ENCODE measurements around the gene TAP1. TPM values are rescaled to one million over a fixed set of nuclear protein-coding genes. Genes with fewer than 3 reads are reported as not detected.

The TAP1 gene
- total RNA-seq, 1 donor from 2014 or later, result 60.4 TPM

DNA sequence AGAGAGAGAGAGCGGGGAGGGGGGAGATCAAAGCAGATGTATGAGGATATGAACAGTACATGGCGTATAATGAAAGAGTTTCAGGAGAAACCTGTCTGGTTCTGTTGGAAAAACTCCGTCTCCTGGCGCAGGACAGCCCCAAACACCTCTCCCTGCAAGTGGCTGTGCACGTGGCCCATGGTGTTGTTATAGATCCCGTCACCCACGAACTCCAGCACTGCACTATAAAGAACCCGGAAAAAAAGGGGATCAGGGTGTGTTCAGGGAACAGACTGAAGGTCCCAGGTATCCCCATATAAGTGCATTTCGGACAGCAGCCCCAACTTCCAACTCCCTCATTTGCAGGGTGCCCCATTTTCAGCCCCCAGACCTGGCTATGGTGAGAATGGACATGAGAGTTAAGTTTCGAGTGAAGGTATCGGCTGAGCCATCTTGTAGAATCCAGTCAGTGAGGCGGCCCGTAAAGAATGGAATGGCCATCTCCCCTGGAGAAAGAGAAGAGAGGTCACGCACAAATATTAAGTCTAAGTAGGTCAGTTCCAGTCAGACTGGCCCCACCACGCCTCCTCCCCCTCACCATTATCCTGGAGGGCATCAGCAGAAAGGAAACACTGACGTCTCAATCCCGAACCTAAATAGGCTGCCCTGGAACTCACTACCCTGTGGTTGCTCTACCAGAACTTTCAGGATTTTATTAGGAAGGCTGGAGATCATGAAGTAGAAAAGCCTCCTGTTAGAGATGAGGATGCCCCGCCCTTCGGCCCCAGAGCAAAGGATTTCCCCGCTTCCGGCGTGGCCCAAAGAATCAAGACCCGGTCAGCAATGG, 1.3 kb downstream of the TAP1 start:
- peak overlapping the region; percentile 97 for H3K27ac ChIP-seq
- H3K27me3 ChIP-seq, result no peaks in the 10 kb centered on the region
- H3K9me3 ChIP-seq, result no peaks in the 10 kb centered on the region
- DNase-seq (no peak), ATAC-seq (no peak)
- TF ChIP-seq, protein P1, sequence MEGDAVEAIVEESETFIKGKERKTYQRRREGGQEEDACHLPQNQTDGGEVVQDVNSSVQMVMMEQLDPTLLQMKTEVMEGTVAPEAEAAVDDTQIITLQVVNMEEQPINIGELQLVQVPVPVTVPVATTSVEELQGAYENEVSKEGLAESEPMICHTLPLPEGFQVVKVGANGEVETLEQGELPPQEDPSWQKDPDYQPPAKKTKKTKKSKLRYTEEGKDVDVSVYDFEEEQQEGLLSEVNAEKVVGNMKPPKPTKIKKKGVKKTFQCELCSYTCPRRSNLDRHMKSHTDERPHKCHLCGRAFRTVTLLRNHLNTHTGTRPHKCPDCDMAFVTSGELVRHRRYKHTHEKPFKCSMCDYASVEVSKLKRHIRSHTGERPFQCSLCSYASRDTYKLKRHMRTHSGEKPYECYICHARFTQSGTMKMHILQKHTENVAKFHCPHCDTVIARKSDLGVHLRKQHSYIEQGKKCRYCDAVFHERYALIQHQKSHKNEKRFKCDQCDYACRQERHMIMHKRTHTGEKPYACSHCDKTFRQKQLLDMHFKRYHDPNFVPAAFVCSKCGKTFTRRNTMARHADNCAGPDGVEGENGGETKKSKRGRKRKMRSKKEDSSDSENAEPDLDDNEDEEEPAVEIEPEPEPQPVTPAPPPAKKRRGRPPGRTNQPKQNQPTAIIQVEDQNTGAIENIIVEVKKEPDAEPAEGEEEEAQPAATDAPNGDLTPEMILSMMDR (IDR thresholded peaks at IDR 0.05), result no peak
- peaks cover 47% of the 10 kb centered on the region for H3K36me3 ChIP-seq
- H3K4me3 ChIP-seq, result peak overlapping the region; percentile 98
- H3K4me1 ChIP-seq, result peaks cover 29% of the 10 kb centered on the region
- intact Hi-C loops (cut with DNase I), result no loop called here

DNA sequence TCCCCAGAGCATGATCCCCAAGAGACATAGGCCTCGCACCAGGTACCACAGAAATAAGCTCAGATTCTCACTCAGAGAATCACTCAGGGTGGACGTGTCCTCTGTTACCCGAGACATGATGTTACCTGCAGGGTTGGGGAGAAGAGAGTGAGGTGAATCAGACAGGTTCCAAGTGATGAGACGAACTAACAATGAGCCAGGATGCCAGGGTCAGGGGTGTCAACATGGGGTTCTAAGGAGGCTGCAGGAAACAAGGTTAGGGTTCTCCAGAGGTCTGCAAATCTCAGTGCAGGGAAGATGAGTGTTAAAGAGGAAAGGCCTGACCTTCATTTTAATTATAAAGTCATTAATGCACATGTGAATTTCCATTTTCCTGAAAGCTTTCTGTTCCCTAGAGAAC, 2.5 kb downstream of the TAP1 start:
- H3K27ac ChIP-seq, result no peak overlapping the region
- H3K4me3 ChIP-seq, result peak overlapping the region; percentile 11
- no peaks in the 10 kb centered on the region for H3K9me3 ChIP-seq
- peaks cover 36% of the 10 kb centered on the region for H3K4me1 ChIP-seq
- no peaks in the 10 kb centered on the region for H3K27me3 ChIP-seq
- intact Hi-C loops (cut with DNase I), result no loop called here
- peaks cover 56% of the 10 kb centered on the region for H3K36me3 ChIP-seq
- DNase-seq, result no peak
- TF ChIP-seq, protein P1 (IDR thresholded peaks at IDR 0.05), result no peak
- ATAC-seq, result no peak

DNA sequence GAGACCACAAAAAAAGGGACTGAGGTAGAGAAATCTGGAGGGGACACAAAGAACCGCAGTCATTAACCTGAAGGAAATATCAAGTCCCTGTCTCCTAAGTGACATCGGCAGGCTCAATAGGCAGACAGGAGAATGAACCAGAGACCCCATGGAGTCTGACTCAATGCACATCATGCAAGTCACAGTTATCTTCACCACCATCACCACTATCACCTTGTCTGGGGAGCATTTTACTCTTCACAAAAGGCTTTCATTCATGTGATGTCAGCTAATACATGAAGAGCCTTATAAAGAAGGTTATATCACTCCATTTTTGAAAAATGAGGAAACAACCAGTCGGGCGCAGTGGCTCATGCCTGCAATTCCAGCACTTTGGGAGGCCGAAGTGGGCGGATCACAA, 4.4 kb downstream of the TAP1 start:
- H3K27ac ChIP-seq, result no peak overlapping the region
- no peak for ATAC-seq
- H3K27me3 ChIP-seq, result no peaks in the 10 kb centered on the region
- H3K36me3 ChIP-seq, result peaks cover 60% of the 10 kb centered on the region
- DNase-seq, result no peak
- no peaks in the 10 kb centered on the region for H3K9me3 ChIP-seq
- no peak overlapping the region for H3K4me3 ChIP-seq
- peaks cover 45% of the 10 kb centered on the region for H3K4me1 ChIP-seq
- intact Hi-C loops (cut with DNase I), result no loop called here
- TF ChIP-seq, protein P1 (IDR thresholded peaks at IDR 0.05), result no peak

DNA sequence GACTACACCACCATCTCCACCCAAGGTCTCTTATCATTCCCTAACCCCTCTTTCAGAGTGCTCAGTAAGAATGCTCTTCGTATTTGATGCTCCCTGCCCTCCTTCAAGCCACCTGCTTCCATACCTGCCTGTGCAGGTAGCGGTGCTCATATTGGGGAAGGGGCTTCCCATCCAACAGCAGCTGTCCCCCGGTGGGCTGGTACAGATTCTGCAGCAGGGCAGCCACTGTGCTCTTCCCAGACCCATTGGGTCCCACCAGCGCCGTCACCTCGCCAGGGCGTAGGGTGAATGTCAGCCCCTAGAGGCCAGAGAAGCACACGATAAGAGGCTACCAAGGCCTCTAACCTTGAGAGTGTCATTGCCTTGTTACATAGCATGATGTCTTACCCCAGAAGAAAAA, 5.7 kb downstream of the TAP1 start:
- TF ChIP-seq, protein P1 (IDR thresholded peaks at IDR 0.05), result no peak
- Histone ChIP-seq H3K36me3 (peaks cover 60% of the 10 kb centered on the region), H3K4me1 (peaks cover 50% of the 10 kb centered on the region), H3K9me3 (no peaks in the 10 kb centered on the region), H3K27me3 (no peaks in the 10 kb centered on the region), H3K27ac (no peak overlapping the region), H3K4me3 (no peak overlapping the region)
- no peak for DNase-seq
- ATAC-seq, result no peak
- intact Hi-C loops (cut with DNase I), result no loop called here

DNA sequence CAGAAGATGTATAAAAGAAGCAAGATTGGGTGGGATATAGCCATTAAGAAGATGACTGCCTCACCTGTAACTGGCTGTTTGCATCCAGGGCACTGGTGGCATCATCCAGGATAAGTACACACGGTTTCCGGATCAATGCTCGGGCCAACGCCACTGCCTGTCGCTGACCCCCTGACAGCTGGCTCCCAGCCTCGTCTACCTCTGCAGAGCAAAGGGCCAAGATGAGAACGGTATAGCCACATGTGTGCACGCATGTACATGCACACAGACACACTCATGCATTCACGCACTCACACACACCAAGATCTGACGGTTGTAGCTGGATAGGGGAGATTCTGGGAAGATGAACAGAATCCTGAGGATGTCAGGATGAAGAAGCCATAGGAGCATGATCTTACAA, 6.5 kb downstream of the TAP1 start:
- Histone ChIP-seq H3K9me3 (no peaks in the 10 kb centered on the region), H3K4me1 (peaks cover 54% of the 10 kb centered on the region), H3K36me3 (peaks cover 67% of the 10 kb centered on the region), H3K4me3 (no peak overlapping the region), H3K27ac (no peak overlapping the region), H3K27me3 (no peaks in the 10 kb centered on the region)
- TF ChIP-seq, protein P1 (IDR thresholded peaks at IDR 0.05), result no peak
- ATAC-seq (no peak), DNase-seq (no peak)
- intact Hi-C loops (cut with DNase I), result no loop called here

All from upper lobe of right lung (tissue), 1 donor.